Forelimb muscle (tissue), 1 donor: Measurements from ENCODE around the gene SLC7A11. TPM values are rescaled to one million over a fixed set of nuclear protein-coding genes. Genes with fewer than 3 reads are reported as not detected.
"Not testable (repeated sequence)": the region's sequence is repeated elsewhere in the genome, so short reads cannot be mapped to it uniquely, and the experiment has no call there.

ENCODE experiments used
- DNase-seq: peaks from one replicate; pipeline ENCODE4 v3.0.0-alpha.2; 2013; ENCODE audit warnings: low read depth
- polyA plus RNA-seq: library from polyadenylated mRNA; unstranded; fragments of 120-200 nt; gene quantifications from one replicate; pipeline ENCODE4 v1.2.1, GENCODE V29; 2013; ENCODE audit not compliant: insufficient read length

Gene SLC7A11
- polyA plus RNA-seq, 1 donor, result 0.53 TPM

DNA sequence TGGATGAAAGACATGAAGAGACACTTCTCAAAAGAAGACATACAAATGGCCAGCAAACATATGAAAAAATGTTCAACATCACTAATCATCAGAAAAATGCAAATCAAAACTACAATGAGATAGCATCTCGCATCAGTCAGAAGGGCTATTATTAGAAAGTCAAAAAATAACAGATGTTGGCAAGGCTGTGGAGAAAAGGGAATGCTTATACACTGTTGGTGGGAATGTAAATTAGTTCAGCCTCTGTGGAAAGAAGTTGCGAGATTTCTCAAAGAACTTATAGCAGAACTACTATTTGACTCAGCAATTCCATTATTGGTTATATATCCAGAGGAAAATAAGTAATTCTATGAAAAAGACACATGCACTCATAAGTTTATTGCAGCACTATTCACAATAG lies 31.6 kb downstream of the SLC7A11 start:
- DNase-seq, result not testable (repeated sequence)

DNA sequence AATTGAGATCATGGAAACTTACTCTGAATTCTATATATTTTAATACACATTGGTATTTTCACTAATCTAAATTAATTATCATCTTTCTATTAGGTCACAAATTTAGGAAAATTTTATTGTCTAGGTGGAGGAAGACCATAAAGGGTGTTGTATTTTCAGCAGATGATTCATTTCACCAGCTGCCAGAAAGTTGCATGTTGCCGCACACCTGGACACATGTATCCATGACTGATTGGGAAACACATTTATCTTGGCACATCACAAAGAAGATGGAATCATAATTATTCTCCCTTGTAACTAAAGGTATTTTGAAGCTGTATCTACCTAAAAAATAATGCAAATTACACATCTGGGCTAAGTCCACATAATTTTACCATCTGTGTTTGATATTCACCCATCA lies 33.1 kb downstream of the SLC7A11 start:
- DNase-seq, result no peak

- DNase-seq, result no peak
These were observed 36.5 kb downstream of the SLC7A11 start for GRCh38 chr4:138205531-138206233.

DNA sequence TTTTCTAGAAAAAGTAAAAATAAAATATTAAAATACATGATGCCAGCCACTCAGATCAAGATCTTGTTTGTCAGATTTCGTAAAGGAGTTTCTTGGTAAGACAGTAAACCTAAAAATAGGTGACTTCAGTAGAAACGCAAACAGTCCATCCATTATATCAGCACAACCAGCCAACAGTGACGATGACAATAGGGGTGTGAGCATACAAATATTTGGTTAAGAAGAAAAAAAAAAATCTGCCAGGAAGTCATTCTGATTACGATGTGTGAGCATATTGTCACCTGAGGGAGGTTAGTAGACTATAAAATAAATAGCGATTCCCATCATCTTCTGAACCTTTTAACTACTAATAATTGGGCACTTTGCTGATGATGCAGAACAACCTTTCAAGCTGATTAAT lies 37.6 kb downstream of the SLC7A11 start:
- DNase-seq, result no peak

DNA sequence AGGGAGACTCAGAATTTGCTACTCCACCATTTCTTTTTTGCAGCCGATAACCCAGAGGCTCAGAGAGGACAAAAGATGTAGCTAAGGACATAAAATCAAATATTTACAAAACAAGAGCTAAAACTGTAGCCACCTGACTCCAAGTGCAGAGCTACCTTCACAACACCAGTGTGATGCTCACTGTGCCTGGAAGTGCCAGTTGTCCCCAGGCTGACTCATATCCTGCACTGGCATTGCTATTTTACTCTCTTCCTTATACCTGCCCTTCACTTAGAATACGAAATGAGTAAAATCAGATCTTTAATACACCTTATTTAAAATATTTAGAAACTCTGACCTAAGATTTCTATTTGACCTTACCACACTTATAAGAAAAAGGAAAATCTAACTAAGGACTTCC lies 39.5 kb downstream of the SLC7A11 start:
- DNase-seq, result no peak

GRCh38 chr4:138200236-138200590 lies 41.9 kb downstream of the SLC7A11 start:
- DNase-seq, result no peak

- no peak for DNase-seq
These were observed 42.4 kb downstream of the SLC7A11 start for GRCh38 chr4:138199568-138200235.

DNA sequence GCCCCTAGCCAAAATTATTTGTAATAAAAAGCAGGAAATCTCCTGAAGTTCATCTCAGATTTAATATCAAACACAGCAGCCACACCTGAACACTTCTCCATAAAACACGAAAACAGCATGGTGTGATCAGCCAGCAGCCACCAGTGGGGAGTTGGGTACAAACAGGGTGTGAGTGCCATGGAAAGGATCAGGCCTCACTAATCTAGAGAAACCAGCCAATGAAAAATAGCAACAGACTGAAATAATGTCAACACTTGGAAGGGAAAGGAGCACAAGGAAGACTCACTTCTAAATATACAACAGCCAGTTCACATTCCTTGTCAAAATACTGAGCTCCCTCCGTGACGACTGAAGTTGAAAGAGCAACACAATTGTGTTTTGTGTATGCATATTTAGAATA lies 46.0 kb downstream of the SLC7A11 start:
- no peak for DNase-seq

DNA sequence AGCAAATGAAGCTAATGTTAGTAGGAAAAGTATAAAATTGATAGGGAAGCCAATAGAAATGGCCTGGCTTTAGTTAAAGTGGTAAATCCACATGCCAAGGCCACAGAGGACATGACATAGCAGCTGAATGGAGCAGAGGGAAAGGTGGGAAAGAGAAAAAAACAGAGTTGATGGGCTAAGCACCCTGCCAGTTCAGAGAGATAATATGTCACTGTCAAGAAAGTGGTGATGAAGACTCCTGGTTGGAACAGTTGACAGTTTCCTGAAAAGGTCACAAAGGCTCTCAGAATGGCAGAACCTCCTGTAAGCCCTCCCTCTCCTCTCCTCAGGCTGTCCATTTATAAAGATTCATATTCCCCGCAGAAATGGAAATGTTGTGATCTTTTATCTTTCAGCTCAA lies 48.2 kb downstream of the SLC7A11 start:
- no peak for DNase-seq

GRCh38 chr4:138192113-138192512 lies 50.0 kb downstream of the SLC7A11 start:
- DNase-seq, result no peak

- no peak for DNase-seq
These were observed 51.7 kb downstream of the SLC7A11 start for GRCh38 chr4:138190452-138190858.

DNA sequence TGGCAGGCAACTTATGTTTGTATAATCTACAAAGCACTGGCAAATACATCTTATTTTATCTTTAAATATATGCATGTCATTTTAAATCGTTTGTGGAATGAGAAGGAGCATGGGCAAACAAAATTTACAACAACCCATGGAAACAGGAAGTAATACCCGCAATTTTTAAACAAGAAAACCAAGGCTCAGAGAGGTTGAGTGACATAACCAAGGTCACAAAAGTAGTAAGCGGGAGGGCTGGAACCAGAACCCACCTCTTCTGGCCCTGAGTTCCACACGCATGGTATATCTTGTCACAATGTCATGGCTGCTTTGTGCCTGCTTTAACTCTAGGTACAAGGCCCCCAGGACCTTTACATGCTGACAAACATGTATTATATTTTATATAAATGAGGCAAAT lies 52.9 kb downstream of the SLC7A11 start:
- DNase-seq, result no peak

- DNase-seq, result no peak
These were observed 53.6 kb downstream of the SLC7A11 start for GRCh38 chr4:138188406-138189084.

- DNase-seq, result no peak
These were observed 56.1 kb downstream of the SLC7A11 start for GRCh38 chr4:138185859-138186645.

- DNase-seq, result no peak
These were observed 57.3 kb downstream of the SLC7A11 start for GRCh38 chr4:138184886-138185285.

GRCh38 chr4:138182838-138183426 lies 59.2 kb downstream of the SLC7A11 start:
- no peak for DNase-seq

DNA sequence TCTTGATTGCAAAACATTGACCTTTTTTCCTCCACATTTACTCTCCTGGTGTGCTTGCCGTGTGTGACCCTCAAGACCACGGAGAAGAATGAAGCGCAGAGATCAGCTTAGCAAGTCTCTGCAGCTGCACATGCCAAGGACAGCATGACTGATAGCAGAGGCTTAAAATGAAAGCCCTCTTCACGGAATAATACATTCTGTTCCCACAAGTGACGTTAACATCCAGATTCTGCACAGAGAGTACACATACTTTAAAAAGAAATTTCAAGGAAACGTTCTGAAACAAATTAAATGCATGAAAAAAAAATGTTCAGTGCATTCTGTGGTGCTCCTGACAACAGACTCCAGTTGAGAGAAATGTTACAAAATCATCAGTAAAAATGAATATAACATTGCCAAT lies 60.9 kb downstream of the SLC7A11 start:
- no peak for DNase-seq

GRCh38 chr4:138178566-138178965 lies 63.6 kb downstream of the SLC7A11 start:
- DNase-seq, result no peak

DNA sequence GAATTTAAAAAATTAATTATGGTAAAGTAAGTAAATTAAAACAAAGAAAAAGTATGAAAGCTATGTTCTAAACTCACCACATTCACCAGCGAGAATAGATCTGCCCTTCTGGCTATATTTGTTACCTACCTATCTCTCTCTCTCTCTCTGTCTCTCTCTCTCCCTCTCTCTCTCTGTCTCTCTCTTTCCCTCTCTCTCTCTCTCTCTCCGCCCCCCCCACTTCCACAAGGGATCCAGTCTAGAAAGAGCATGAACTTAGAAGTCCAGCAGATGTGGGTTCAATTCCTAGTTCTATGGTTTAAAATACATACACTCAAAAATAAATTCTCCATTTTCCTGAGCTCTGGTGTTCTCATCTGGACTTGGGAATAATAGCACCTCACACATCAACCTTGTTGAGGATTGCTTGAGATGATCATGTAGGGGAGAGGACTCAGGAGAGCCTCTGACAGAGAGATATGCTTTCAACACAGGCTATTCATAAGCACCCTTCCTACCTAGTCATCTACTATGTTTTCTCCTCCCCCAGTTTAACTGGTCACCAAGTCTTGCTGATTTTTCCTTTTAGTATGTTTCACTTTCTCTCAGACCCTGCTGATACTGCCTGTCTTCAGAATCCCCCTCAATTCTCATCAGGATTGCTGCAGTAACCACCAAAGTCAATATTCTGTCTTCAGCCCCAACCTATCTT lies 64.7 kb downstream of the SLC7A11 start:
- no peak for DNase-seq

DNA sequence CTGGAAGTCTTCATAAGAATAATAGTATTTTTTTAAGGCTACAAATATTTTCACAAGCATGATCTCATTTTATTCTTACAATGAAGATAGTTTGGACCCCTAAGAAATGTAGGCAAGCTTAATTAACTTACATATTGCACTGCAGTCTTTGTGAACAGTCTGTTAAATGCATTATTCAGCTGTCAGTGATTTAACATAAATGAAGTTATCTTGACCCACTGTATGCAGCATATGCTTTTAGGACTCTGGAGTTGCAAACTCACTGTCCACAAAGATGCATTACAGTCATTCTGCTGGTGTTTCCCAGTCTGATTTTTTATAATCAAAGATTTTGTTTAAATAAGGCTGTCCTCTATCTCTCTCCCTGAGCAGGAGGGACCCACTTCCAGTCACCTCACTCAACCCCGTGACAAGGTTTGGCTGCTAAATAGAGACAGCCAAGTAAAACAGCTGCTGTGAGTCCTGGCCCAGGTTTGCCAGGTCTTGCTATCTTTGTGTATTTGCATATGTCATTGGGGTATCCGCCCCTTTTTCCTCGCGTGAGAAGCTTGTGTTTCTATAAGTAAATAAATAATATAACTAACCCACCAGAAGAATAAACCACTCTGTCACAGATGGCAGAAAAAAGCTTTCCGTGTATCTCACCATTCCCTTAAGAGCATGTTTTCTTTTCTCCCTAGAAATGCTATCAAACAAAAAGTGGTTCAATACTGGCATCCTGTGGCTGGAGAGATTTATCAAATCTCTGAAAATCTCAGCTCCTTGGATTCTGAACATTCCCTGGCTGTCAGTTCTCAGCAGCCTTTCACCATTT lies 67.0 kb downstream of the SLC7A11 start:
- DNase-seq, result no peak
